Liver (tissue), 9 donors: Measurements from ENCODE around the gene TAS2R9. TPM values are rescaled to one million over a fixed set of nuclear protein-coding genes. Genes with fewer than 3 reads are reported as not detected.

Experiments
- DNase-seq: peaks from one replicate; pipeline ENCODE4 v3.0.0-alpha.2; 2017; ENCODE audit warnings: low spot score
- H3K27ac ChIP-seq, 2 donors: one replicate each; pipeline ENCODE4 v1.7.0; 2013; ENCODE audit warnings: inconsistent platforms in 2 of 2, low read length in 2 of 2, control low read depth in 1 of 2, low read depth in 1 of 2, mild to moderate bottlenecking in 1 of 2
- H3K27me3 ChIP-seq, 4 donors: one replicate each; pipeline versions ENCODE4 v1.6.1 to v1.7.0; 2013; ENCODE audit warnings: low read length in 3 of 4, inconsistent platforms in 1 of 4, mild to moderate bottlenecking in 1 of 4, moderate library complexity in 1 of 4; ENCODE audit not compliant: control insufficient read depth in 4 of 4, insufficient read depth in 4 of 4
- H3K36me3 ChIP-seq, 4 donors: one replicate each; pipeline versions ENCODE4 v1.6.1 to v1.7.0; 2013; ENCODE audit warnings: low read length in 3 of 4, mild to moderate bottlenecking in 3 of 4, low read depth in 1 of 4, moderate library complexity in 1 of 4; ENCODE audit not compliant: control insufficient read depth in 4 of 4, insufficient read depth in 3 of 4
- H3K4me1 ChIP-seq, 4 donors: one replicate each; pipeline versions ENCODE4 v1.6.1 to v1.7.0; 2013; ENCODE audit warnings: low read length in 3 of 4, mild to moderate bottlenecking in 3 of 4, moderate library complexity in 1 of 4; ENCODE audit not compliant: control insufficient read depth in 4 of 4, insufficient read depth in 4 of 4
- H3K4me3 ChIP-seq, 3 donors: one replicate each; pipeline versions ENCODE4 v1.6.1 to v1.7.0; 2013; ENCODE audit warnings: low read length in 3 of 3, control low read depth in 1 of 3, low read depth in 1 of 3, mild to moderate bottlenecking in 1 of 3
- H3K9ac ChIP-seq, 2 donors: one replicate each; pipeline ENCODE4 v1.7.0; 2013; ENCODE audit warnings: low read length in 2 of 2, mild to moderate bottlenecking in 2 of 2, moderate library complexity in 2 of 2, control low read depth in 1 of 2, low read depth in 1 of 2
- H3K9me3 ChIP-seq, 4 donors: one replicate each; pipeline versions ENCODE4 v1.6.1 to v1.7.0; 2013; ENCODE audit warnings: low read length in 3 of 4; ENCODE audit not compliant: control insufficient read depth in 4 of 4
- FOXA1 ChIP-seq: IDR thresholded peaks from 2 replicates; pipeline ENCODE4 v1.6.1; 2016; ENCODE audit warnings: antibody characterized with exemption
- HNF4G ChIP-seq: IDR thresholded peaks from 2 replicates; pipeline ENCODE4 v1.6.1; 2016; ENCODE audit warnings: antibody characterized with exemption
- JUND ChIP-seq, 2 donors: IDR thresholded peaks; 2 replicates each; pipeline ENCODE4 v1.6.1; 2016; ENCODE audit warnings: antibody characterized with exemption in 2 of 2
- RAD21 ChIP-seq, 2 donors: IDR thresholded peaks; 2 replicates each; pipeline ENCODE4 v1.6.1; 2016; ENCODE audit warnings: antibody characterized with exemption in 2 of 2, mild to moderate bottlenecking in 2 of 2
- RXRA ChIP-seq, 2 donors: IDR thresholded peaks; 2 replicates each; pipeline ENCODE4 v1.6.1; 2017 to 2018; ENCODE audit warnings: antibody characterized with exemption in 2 of 2, mild to moderate bottlenecking in 1 of 2
- SP1 ChIP-seq: IDR thresholded peaks from 2 replicates; pipeline ENCODE4 v1.6.1; 2018; ENCODE audit warnings: antibody characterized with exemption, mild to moderate bottlenecking
- YY1 ChIP-seq: IDR thresholded peaks from 2 replicates; pipeline ENCODE4 v1.6.1; 2016; ENCODE audit warnings: antibody characterized with exemption, mild to moderate bottlenecking
- WGBS: extraction: QIAGEN DNeasy Blood & Tissue Kit; methylation state at CpG from one replicate; pipeline ENCODE4 v1.1.7; 2013; 5-methylcytosine and 5-hydroxymethylcytosine counted together
- polyA plus RNA-seq, 2 donors: library from polyadenylated mRNA; stranded (reverse) in 1 of 2; unstranded in 1 of 2; fragments of 200-250 nt in 1 of 2; fragments of >200 nt in 1 of 2; fragmentation: Nextera tagmentation in 1 of 2; extraction: Ambion mirVana in 1 of 2; gene quantifications; one replicate each; pipeline versions ENCODE4 v1.2.1 to v1.2.3, GENCODE V29; 2013 to 2015
- total RNA-seq, 2 donors: library from RNA; depleted of rRNA; stranded (reverse); fragments of >200 nt; gene quantifications; one replicate each; pipeline ENCODE4 v1.2.3, GENCODE V29; 2014
- TF ChIP-seq, protein P1 (sequence below): fragments of 150-350 bp; IDR thresholded peaks from 2 replicates; pipeline ENCODE4 v1.5.1; 2017; ENCODE audit warnings: improper control_type of control experiment, low read depth, low read length; ENCODE audit not compliant: missing input control
- TF ChIP-seq, protein P2 (sequence below): IDR thresholded peaks from 2 replicates; pipeline ENCODE4 v1.6.1; 2016; ENCODE audit warnings: antibody characterized with exemption
- TF ChIP-seq, protein P3 (sequence below): IDR thresholded peaks from 2 replicates; pipeline ENCODE4 v1.6.1; 2016; ENCODE audit warnings: antibody characterized with exemption
- TF ChIP-seq, protein P4 (sequence below): IDR thresholded peaks from 2 replicates; pipeline ENCODE4 v1.6.1; 2016; ENCODE audit warnings: antibody characterized with exemption
- donor health status: healthy.
- donor health status: healthy.
- donor health status: healthy.
- donor health status: healthy.
- donor health status: healthy.

TAS2R9 gene
- total and polyA plus RNA-seq, 4 donors: 0.33 TPM; not detected in 3

DNA sequence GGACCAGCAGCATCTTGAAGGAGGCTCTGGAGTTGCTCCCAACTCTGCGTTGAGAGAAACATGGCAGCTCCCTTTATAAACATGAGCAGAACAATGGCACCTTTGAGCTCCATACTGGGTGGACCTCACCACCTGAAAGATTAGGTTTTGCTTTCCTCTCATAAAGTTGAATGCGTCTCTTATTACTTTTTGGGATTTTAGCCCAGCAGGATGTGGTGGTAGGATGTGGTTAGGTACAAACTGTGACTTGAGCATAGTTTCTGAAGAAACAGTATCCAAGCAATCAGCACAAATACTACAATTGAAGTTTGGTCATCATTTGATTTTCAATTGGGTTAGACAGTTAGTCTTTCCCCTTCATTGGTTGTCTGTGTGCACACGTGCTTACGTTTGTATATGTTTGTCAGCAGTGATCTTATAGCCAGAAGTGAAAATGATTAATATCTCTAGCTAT lies 39.5 kb upstream of the TAS2R9 start, which contains the start of gene PRR4:
TSS of gene PRR4 (minus strand) at position 51 of the 454 bp plus-strand sequence. CDS start at position 13, 38 bp downstream.
- no peak within 1 kb of the TSS for H3K4me3 ChIP-seq
- no peak within 1 kb of the TSS for H3K9ac ChIP-seq
- H3K4me1 ChIP-seq: no peaks in the 10 kb centered on the region
- H3K36me3 ChIP-seq: peaks cover 0 to 3% (median 3%) of the 10 kb centered on the region in 4 donors
- DNase-seq: no peak
- no peak within 1 kb of the TSS for H3K27ac ChIP-seq
- TF ChIP-seq, protein P1, sequence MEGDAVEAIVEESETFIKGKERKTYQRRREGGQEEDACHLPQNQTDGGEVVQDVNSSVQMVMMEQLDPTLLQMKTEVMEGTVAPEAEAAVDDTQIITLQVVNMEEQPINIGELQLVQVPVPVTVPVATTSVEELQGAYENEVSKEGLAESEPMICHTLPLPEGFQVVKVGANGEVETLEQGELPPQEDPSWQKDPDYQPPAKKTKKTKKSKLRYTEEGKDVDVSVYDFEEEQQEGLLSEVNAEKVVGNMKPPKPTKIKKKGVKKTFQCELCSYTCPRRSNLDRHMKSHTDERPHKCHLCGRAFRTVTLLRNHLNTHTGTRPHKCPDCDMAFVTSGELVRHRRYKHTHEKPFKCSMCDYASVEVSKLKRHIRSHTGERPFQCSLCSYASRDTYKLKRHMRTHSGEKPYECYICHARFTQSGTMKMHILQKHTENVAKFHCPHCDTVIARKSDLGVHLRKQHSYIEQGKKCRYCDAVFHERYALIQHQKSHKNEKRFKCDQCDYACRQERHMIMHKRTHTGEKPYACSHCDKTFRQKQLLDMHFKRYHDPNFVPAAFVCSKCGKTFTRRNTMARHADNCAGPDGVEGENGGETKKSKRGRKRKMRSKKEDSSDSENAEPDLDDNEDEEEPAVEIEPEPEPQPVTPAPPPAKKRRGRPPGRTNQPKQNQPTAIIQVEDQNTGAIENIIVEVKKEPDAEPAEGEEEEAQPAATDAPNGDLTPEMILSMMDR: no peak
- TF ChIP-seq, protein P2, sequence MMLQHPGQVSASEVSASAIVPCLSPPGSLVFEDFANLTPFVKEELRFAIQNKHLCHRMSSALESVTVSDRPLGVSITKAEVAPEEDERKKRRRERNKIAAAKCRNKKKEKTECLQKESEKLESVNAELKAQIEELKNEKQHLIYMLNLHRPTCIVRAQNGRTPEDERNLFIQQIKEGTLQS: no peak
- TF ChIP-seq HNF4G (no peak), RXRA (IDR thresholded peaks at IDR 0.05) (no peak), YY1 (no peak), SP1 (no peak)
- TF ChIP-seq, protein P3, sequence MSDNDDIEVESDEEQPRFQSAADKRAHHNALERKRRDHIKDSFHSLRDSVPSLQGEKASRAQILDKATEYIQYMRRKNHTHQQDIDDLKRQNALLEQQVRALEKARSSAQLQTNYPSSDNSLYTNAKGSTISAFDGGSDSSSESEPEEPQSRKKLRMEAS: no peak
- WGBS: 92% methylated on average over 4 of the region's 4 CpGs
- H3K9me3 ChIP-seq: no peaks in the 10 kb centered on the region
- no peaks in the 10 kb centered on the region for H3K27me3 ChIP-seq

DNA sequence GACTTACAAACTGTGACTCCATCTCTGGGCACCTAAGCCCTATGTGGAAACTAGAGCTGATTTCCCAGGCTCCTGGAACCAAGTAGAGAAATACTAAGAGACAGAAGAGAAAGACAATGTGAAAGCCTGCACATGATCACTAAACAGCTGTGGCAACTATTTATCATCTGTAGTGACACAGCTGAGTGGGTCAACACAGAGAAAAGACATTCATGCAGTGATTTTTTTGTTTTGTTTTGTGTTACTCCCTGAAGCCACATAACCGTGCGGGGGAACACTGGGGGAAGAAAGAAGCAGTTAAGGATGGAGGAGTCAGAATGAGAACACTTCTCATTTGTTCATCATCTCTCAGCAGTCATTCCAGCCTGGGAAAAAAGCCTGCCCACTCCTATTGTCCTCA lies 37.8 kb upstream of the TAS2R9 start:
- Histone ChIP-seq H3K4me3 (no peak overlapping the region), H3K9me3 (no peaks in the 10 kb centered on the region), H3K36me3 (peaks cover 0 to 5% (median 3%) of the 10 kb centered on the region in 4 donors), H3K4me1 (no peaks in the 10 kb centered on the region), H3K9ac (no peak overlapping the region), H3K27ac (no peak overlapping the region), H3K27me3 (no peaks in the 10 kb centered on the region)
- 69% methylated on average over 2 of the region's 2 CpGs for WGBS
- TF ChIP-seq FOXA1 (no peak), YY1 (no peak), RAD21 (IDR thresholded peaks at IDR 0.05) (no peak), RXRA (IDR thresholded peaks at IDR 0.05) (no peak), JUND (IDR thresholded peaks at IDR 0.05) (no peak)
- TF ChIP-seq, protein P3: no peak
- TF ChIP-seq, protein P2: no peak
- TF ChIP-seq, protein P1: no peak
- TF ChIP-seq, protein P4, sequence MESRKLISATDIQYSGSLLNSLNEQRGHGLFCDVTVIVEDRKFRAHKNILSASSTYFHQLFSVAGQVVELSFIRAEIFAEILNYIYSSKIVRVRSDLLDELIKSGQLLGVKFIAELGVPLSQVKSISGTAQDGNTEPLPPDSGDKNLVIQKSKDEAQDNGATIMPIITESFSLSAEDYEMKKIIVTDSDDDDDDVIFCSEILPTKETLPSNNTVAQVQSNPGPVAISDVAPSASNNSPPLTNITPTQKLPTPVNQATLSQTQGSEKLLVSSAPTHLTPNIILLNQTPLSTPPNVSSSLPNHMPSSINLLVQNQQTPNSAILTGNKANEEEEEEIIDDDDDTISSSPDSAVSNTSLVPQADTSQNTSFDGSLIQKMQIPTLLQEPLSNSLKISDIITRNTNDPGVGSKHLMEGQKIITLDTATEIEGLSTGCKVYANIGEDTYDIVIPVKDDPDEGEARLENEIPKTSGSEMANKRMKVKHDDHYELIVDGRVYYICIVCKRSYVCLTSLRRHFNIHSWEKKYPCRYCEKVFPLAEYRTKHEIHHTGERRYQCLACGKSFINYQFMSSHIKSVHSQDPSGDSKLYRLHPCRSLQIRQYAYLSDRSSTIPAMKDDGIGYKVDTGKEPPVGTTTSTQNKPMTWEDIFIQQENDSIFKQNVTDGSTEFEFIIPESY: no peak
- no peak for DNase-seq
